HL-60/S4 (cell line): ENCODE data around the gene GABRR2.
"Not testable (repeated sequence)": the region's sequence is repeated elsewhere in the genome, so short reads cannot be mapped to it uniquely, and the experiment has no call there.

Experiments
- in situ Hi-C: fragments of 300-500 bp; cut with MboI; formaldehyde crosslinking; loops from 2 replicates; pipeline ENCODE4 v1.14.3; 2022; ENCODE audit warnings: low sequenced_read_pairs

Gene GABRR2

DNA sequence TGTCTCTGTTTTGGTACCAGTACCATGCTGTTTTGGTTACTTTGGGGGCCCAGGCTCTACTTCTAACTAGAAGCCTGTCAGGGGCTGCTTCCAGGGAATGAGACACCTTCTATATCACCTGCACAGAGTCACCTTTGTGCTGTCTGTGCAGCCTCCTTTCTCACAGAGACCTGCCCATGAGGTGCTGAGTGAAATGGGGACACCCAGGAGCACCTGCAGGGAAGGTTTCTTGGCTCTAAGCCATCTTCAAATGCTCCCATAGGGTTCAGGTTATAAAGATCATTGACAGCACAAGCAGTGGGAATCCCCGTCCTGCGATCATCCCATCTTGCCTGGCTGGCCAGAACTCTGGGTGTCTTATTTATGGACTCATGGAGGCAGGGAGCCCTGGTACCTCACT is 19.1 kb downstream of the GABRR2 start:
- in situ Hi-C loops: no loop called here

DNA sequence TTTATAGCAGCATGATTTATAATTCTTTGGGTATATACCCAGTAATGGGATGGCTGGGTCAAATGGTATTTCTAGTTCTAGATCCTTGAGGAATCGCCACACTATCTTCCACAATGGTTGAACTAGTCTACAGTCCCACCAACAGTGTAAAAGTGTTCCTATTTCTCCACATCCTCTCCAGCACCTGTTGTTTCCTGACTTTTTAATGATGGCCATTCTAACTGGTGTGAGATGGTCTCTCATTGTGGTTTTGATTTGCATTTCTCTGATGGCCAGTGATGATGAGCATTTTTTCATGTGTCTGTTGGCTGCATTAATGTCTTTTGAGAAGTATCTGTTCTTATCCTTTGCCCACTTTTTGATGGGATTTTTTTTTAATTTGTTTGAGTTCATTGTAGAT is 20.0 kb downstream of the GABRR2 start:
- in situ Hi-C loops: not testable (repeated sequence)

DNA sequence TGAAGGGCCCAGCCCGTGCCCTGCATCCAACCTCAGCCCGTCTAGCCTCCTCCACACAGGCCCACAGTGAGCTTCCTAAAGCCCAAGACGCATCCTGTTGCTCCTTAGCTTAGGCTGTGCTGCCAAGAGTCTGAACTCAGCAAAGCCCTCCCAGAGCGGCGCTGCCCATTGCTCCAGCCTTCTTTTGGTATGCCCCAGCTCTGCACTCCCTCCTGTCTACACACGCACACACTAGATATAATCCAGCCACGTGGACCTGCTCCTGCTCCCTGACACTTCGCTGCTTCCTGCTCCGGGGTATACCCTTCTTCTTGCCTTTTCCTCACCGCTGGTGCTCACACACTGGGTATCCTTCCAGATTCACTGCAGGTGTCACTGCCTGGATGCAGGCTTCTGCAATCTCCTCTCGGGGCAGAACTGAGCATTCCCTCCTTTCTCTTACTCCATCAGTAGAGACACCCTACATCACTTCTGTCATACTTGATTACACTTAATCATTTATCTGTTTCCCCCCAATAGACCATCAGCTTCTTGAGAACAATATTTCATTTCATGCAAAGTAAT is 23.8 kb downstream of the GABRR2 start:
- in situ Hi-C loops: no loop called here

DNA sequence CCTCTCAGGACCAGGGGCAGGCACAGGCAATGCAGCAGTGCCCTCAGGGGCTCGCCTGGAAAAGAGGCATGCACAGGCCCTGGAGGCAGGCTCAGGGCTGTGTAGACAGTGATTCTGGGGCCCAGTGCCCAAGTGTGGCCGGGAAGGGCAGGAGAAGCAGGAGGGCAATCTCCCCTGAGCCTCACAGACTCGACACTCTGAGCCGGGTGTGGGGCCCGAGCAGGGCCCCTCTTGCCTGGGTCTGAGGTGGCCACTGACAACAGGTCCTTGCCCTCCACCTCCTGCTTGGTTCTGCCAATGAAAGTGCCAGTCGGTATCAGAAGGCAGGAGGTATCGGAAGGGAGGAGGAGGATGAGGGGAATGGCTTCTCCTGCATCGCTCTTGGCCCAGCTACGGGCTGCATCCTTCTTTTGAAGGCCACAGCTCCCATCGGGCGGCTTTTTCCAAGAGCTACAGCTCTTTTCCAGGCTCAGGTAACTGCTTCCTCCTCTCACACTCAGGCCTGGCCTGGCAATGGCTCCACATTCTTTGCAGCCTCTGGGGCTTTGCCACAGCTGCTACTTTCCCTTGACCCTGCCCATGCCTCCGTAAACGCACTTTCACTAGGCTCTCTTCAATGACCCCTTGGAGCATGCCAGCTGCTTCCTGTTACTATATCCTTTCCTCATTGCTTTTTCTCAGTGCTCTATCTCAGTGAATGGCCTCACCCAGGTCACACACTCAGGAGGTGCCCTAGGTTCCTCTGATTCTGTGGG is 24.5 kb downstream of the GABRR2 start:
- in situ Hi-C loops: no loop called here

DNA sequence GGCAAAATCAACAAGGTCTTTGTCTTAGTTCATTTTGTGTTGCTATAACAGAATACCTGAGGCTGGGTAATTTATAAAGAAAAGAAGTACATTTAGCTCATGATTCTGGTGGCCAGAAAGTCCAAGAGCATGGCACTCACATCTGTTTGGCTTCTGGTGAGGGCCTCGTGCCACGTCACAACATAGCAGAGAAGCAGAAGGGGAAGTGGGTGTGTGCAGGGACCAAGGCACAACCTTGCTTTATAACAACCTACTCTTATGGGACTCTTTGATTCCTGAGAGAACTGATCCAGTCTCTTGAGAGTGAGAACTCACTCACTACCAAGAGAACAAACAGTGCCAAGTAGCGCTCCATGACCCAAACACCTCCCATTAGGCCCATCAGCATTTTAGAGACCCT is 25.4 kb downstream of the GABRR2 start:
- in situ Hi-C loops: no loop called here

DNA sequence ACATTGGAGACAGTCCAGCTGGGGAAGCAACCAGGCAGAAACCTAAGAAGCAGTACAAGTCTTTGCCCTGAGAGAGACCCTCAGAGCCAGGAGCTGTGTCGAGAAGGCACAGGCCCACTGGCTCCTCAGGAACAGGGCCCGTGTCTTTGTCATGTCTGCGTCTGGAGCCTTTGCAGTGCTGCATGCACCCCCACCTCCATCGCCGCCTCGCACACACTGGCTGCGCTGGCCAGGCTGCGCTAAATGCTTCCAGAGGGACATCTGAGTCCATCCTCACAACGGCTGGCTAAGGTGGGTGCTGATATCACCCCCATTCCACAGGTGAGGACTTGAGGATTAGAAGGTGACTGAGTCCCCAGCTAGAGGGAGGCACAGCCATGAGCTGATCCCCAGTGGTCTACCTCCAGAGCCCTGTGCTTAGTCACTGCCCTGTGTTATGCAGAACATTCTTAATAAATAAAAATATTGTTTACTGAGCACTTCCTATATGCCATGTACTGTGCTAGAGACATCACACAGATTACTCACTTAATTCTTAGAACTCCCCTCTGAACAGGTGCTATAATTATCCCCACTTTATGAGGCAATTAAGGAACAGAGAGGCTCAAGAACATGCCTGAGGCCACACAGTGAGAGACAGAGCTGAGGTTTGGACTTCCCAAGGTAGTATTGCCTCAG is 27.6 kb downstream of the GABRR2 start:
- in situ Hi-C loops: no loop called here

DNA sequence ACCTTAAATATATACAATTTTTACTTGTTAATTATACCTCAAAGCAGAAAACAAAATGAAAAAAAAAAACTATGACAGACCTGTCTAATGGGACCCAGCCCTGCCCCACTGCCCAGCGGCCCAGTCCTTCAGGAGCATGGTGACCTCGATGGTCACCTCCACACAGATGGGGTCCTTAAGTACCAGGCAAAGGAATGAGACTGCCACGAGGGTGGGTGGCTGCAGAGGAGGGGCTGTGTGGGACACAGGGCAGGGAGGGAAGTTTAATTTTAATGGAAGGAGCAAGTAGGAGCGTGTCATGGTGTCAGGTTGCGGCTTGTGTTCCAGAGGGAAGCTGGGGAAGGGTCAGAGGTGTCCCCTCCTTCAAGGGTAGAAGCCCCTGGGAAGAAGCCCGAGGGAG is 28.6 kb downstream of the GABRR2 start:
- in situ Hi-C loops: no loop called here

DNA sequence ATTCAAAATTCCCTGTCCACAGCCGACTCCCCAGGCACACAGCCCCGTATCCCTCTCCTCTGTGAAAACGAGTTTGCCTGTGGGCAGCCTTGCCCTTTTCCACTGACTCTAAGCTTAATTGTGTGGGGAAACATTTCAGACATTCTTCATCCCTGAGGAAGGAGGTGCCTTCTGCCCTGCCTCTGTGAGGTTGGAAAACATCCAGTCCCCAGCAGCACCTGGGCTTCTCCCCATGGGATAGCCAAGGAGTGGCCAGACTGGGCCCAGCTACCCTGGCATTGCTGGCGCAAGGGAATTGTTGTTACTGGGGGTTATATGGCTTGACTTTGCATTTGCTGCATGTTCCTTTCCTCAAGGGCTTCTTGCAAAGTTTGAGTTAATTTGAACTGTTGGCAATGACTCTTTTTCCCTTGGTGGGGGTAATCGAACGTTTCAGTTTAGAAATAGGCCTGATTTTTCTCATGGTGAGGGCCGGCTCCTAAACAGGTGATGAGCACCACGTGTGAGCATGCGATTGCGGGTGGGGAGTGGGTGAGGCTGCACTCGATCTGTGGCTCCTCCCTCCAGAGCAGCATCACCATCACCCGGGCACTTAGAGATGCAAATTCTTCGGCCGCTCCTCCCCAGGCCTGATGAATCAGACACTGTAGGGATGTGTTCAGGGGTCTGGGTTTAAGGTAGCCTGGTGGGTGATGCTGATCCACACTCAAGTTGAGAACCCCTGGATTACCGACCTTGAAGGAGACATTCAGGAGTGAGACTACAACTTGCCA is 29.9 kb downstream of the GABRR2 start:
- in situ Hi-C loops: no loop called here

DNA sequence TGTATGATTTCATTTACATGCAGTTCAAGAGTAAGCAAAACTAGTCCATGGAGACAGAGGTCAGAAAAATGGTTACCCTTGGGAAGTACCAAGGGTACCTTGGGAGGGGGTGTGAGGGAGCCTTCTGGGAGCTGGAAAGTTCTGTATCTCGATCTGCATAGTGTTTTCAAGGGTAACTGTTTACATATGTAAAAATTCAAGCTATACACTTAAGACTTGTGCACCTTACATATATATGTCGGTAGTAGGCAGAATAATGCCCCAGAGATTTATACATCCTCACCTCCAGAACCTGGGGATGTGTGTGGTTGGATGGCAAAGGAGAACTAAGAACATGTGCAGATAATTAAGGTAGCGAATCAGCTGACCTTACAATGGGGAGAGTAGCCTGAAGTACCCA is 31.0 kb downstream of the GABRR2 start:
- in situ Hi-C loops: no loop called here

DNA sequence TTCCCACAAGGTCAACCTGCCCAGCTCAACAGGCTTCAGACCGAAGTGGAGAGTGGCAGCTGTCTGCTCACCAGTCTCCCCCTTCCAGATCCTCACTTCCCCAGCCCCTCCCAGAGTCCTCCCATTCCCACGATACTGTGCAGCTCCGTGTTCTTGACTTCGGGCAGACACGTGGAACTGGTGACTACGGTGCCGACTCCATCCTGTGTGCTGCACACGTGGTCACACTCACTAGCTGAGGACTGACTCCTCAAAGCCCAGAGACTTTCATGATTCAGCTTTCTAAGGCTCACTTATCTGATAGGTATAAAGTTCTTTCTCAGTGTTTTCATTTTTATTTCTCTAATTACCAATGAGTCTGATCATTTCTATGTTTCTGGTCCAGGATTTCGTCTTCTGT is 32.4 kb downstream of the GABRR2 start:
- in situ Hi-C loops: no loop called here

DNA sequence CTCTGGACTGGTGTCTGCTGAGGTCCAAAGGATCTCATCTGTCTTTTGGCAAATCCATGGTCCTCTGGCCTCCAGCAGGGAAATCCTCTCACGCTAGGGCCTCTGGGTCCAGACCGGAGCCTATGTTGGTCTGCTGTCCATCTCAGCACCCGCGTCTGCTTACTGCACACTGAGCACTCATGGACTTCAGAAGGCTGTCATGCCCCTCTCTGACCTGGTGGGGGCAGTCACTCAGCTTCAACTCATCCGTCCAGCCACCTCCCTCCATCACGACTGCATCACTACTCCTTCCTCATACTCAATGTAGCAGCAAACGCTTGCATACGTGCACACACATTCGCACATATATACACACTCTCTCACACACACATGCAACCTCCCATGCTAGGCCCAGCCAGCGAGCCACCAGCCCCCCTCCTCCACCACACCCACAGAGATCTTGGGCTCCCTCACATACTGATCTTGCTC is 33.3 kb downstream of the GABRR2 start:
- in situ Hi-C loops: no loop called here

DNA sequence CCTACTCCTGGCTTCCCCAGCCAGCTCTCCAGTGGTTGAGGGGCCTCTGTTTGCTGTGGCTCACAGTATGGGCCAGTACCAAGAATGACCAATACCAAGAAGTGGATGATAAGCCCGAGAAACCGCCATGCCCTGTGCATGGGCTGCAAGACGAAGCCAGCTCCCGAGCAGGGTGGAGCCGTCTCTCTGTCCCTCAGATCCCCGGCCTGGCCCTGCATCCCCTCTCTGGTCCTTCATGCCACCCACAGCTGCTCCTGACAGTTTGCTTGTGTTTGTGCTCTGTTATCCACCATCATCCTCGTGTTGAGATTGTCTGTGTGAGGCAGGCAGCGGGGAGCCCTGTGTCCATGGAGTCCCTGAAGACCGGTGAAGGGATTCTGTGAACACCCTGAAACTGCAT is 36.1 kb downstream of the GABRR2 start:
- in situ Hi-C loops: no loop called here

DNA sequence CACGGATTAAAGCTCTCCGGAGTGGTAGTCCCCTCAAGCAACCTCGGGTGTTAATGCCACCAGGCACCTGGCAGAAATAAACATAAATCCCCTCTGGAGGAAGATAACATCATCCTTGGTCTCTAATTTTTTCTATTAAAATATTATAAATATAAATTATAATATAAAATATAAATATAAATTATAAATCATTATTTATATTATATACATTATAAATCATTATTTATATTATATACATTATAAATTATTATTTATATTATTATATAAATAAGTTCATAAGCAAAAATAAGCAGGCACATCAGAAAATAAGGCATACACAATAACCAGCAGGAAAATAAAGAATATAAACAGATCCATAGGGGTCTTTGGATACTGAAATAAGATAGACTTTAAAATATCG is 39.2 kb downstream of the GABRR2 start:
- in situ Hi-C loops: no loop called here

DNA sequence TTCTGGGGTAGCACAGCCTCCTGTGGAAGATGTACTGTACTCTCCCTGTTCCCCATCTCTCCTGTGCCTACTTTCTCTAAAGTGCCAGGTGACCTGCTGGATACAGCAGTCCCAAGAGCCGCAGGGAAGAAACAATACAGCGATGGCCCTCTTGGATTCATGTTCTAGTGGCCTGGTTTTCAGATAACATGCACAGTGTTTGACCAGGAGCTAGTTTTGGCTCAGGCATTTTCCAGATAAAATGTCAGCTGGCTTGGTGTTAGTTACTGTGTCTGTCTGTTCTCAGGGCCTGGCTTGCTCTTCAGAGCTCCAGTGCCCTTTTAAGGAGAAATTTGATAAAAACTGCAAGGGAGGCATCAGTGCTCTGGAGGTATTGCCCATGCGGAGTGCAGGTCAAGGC is 41.3 kb downstream of the GABRR2 start:
- in situ Hi-C loops: no loop called here

DNA sequence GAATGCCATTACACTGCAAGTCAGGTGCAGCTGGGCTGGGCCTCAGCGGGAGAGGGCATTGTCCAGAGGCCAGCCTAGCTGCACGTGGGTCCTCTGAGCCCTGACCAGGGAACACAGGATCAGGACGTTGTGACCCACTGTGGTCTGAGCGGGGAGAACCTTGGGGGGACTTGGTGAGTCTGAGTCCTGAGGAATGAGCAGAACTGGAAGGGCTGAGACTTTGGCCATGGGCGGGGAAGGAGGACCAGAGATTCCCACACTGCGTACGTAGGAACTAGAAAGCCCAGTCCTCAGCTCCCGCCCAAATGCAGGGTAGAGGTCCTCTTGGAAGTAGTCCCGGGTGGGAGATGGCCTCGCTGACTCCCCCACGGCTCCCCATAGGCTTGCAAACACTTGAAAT is 42.5 kb downstream of the GABRR2 start:
- in situ Hi-C loops: no loop called here

DNA sequence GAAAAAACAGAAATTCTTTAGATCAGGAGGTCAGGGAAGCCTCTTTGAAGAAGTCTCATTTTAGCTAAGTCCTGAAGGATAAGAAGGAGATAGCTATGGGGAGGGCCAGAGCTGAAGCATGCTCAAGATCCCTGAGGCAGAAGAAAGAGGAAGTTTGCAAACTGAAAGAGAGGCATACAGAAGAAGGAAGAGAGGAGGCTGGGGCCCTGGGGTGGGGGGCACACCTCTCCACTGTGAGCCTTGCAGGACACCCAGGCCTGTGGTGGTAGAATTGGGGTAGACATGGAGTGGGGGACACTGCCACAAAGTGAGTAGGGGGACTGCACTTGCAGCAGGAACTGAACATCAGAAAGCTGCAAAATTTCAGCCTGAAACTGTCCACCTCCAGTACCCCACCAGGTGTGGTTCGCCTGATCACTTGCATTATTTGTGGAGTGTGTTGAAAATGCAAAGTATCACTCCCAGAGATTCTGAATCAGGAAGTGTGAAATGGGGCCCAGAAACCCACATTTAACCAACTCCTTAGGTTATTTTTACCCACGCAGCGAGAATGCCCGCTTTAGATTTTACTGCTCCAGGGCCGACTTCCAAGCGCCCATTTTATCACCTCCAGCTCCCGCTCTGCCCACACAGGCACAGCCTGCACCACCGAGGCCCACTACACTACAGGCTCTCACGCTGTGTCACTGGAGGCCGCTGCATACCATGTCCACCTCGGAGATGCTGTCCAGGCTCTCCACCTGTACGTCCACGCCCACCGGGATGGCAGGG is 44.0 kb downstream of the GABRR2 start:
- in situ Hi-C loops: no loop called here

DNA sequence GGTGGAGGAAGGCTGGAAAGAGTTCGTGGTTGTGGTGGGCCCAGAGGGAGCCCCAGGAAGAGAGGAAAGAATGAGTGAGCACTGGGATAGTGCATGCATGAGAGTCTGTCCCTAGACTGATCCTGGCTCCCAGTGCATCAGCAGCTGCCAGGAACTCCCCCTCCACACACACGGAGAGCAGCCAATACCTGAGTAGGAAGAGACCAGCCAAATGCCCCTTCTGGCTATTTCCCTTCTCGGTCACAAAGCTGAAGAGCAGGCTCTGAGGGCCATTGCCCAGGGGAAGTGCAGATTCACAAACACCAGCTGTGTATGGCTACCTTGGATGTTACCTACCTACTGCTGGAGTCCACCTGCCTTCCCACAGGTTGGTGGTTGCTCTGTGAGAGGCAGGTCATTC is 45.1 kb downstream of the GABRR2 start:
- in situ Hi-C loops: no loop called here

DNA sequence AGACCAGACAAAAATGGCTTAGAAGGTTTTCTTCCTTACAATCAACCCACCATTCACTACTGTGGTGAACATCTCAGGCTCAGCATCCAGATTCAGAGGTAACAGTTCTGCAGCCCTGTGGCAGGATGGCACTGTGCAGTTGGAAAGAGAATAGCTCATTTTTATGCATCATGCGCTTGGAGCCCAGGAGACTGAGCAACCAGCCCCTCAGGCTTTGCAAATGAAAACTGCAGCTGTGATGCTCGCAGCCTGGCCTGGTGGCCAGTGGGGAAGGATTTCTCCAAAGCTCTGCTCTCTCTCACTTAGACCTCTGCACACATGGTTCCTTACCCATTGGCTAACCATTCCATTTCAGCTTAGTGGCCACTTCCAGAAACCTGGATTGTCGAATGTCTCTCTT is 45.8 kb downstream of the GABRR2 start:
- in situ Hi-C loops: no loop called here

DNA sequence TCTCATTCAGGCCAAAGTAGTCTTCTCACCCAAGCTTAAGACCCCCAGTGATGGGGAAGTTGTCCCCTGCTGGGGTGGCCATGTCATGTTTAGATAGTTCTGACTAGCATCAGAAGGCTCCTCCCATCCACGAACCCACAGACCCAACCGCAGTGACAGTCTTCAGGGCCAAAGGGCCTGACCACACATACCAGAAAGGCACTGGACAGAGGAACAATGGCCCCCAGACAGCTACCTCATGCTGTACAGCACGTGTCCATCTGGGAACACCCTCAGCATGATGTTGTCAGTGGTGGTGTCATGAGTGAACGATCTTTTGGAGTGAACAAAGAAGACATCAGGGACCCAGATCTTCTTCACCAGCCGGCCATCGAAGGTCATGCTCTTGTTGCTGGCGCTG is 46.3 kb downstream of the GABRR2 start:
- in situ Hi-C loops: no loop called here

DNA sequence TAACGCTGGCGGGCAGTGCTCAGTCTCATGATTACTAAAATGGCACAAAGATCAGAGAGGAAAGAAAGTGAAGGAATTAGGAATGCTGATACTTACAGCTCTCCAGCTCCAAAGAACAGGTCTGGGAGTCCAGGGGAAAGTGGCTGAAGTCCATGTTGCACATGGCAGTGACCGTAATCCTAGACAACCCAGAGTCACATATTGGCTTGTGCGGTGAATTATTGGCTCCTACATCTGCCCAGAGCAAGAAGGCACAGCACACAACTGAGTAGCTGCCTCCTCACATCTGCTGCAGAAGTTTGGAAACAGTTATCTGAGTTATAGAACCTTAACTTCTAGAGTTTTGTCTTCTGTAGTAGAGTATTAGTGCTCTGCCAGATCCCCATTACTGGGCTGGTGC is 47.2 kb downstream of the GABRR2 start:
- in situ Hi-C loops: no loop called here

DNA sequence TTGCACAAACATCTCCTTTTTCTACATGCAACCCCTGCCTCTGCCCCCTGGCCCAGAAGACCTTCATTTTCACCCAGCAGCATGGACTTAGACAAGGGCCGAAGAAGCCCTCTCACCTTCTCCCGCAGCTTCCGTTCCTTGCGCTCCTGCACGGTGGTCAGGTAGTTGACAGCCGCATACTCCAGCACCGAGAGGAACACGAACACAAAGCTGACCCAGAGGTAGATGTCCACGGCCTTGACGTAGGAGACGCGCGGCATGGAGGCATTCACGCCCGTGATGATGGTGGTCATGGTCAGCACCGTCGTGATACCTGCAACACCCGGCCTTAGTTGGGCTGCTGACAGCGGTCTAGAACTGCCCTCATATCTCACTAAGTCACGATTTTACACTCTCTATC is 50.8 kb downstream of the GABRR2 start:
- in situ Hi-C loops: no loop called here
